GM18526 (cell line): ENCODE results near the gene SRC.

Experiments used
- POLR2A ChIP-seq: IDR thresholded peaks from 3 replicates; pipeline ENCODE4 v1.6.1; 2011; ENCODE audit not compliant: insufficient read length; ENCODE audit errors: extremely low read depth

SRC gene

DNA sequence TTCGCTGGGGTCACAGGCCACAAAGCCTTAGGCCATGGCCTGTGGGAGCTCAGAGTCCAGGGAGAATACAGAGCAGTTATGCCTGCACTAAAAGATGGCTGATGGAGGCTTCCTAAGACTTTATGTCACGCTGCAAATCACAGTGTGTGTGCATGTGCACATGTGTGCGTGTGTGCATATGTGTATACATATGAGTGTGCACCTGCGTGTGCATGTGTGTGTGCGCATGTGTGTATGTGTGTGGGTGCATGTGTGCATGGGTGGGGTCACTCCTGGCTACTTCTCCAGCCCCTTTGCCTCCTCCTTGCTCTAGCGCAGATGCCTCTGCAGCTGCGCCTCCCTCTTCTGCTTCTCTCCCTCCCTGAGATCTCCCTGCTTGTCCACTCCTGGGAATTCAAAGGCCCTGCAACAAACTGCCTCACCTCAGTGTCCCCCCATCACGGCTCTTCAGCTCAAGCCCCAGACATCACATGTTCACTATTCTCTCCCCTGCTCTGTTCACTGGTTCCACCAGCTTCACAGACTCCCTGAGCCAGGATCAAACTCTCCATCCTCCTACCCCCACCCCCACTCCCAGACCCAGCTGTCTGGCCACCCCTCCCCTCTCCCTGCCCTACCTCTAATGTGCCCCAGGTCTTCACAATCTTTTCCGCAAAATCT is 90.7 kb downstream of the SRC start:
- no peak for TF ChIP-seq POLR2A

DNA sequence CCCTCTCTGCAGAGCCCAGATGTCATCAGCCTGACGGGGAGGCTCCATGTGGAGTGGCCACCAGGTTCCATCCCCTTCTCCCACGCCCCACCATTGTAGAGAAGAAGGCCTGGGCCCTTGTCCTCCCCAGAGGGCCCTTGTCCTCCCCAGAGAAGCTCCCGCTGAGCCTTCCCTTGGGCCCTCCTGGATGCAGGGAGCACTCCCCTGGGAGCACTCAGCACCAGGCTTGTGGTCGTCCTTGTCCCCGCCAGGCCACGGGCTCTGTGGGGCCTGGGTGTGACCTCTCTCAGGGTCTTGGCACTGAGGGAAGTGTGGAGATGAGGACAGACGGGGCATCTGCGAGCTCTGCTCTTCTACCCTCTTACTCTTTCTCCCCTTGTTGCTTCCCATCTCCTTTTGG is 91.7 kb downstream of the SRC start:
- no peak for TF ChIP-seq POLR2A

DNA sequence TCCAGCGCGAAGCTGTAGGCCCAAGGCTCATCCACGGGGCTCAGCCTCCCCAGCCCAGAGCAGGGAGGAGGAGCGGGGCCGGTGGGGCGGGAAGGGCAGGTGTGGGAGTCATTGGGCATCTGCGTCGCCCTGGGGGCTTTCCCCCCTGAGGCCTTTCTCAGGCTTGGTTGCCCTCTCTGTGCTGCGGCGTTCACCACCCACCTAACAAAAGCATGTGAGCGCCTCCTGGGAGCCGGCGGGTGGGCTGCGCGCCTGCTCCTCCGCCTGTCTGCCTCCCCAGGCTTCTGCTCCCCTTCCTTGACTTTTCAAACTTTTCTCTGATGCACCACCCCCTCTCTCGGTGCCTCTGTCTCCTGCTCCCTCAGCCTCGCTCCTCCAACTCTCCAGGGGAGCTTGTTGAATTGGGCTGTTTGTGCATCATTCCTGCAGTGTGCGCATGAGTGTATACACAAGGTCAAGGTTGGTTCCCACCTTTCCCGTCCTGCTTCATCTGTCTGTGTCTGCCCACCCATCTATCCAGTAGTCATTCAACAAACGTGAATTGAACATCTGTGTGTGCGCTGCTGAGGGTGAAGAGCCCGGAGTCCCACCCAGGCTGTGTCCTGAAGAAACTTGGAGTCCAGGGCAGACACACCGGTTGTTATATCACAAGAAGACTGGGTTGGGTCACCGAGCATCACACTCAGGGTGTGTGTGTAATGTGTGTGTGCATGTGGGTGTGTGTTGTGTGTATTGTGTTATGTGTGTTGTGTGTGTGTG is 92.7 kb downstream of the SRC start:
- TF ChIP-seq POLR2A: no peak

DNA sequence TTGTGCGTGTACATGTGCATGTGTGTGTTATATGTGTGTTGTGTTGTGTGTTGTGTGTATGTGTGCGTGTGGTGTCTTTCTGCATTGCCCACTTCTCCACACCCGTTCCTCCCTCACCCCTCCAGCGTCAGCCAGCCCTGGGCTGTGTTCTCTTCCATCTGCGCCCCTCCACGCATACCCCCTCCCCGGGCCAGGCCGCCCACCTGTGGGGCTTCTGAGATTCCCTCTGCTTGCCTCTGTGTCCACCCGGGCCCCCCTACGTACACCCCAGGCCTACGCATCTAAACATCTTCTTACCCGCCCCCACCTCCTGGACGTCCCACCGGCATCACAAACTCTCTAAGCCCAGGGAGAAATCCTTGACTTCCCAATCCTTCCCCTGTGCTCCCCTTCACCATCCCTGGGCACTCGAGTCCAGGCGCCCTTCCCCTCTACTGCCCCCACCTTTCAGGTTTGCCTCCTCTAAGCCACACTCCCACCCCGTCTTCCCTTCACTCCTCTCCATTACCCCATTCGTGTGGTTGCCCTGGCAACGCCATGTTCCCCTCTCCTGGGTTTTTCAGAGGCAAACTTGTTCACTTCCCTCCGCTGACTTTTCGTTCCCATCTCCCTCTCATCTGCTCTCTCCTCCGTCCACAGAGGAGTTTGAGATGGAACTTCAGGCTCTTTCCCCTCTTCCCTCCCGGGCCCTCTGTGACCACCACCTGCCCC is 93.4 kb downstream of the SRC start:
- TF ChIP-seq POLR2A: no peak

DNA sequence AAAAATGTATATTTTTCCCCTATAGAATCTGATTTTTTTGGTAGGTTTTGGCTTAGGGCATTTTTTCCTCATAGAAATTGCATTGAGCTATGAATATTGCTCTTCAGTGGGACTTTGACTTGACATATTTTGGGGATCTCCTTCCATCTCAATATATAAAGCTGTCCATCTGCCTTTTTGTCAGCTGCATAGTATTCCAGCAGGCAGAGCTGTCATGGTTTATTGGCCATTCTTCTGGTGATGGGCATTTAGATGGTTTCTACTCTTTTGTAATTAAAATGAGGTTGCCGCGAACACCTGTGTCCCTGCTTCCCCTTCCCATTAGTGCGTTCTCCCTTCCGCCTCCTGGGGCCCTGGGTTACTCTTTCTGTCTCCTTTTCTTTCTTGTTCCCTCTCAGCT is 95.1 kb downstream of the SRC start:
- no peak for TF ChIP-seq POLR2A

DNA sequence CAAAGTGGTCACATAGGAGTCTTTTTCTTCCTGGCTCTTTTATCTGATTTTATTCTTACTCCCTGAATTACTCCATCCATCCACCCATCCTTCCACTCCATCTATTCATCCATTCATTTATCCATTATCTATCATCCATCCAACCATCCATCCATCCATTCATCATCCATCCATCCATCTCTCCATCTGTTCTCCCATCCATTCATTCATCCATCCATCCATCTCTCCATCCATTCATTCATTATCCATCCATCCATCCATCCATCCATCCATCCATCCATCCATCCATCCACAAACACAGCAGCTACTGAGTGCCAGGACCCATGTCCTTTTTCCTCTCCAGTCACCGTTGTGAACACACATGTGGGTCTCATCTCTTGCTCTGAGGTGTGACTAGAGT is 96.6 kb downstream of the SRC start:
- no peak for TF ChIP-seq POLR2A

DNA sequence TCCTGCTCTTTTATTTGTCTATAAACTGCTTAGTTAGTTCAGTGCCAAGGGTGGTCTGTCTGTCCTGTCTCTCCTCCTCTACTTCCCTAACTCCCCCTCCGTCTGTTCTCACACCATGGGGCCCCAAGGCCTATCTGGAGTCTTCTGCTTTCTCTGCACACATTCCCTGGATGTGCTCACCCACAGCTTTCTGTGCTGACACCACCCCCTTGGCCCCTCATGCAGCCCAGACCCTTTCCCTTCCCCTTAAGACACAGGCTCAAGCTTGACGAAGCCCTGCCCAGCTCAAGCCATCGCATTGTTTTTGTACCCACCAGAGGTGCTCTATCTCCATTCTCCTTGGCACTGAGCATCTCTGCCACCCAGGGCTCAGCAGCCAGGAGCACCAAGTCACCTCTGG is 97.0 kb downstream of the SRC start:
- TF ChIP-seq POLR2A: no peak

DNA sequence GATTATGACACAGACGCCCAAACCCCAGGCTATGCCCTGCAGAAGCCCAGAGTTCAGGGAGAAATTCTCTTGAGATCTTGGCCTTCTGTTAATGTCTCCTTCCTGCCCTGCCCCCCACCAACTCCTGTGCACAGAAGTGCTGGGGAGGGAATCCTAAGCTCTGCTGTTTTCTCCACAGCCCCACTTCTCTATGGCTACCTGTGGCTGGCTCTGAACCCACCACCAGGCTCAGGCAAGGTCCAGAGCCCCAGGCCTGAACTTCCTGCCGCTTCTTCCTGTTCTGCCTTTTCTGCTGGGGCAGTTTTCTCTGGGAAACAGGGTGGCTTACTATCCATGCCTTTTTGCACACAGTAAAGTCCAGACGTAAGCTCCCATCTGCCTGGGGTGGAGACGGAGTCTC is 97.7 kb downstream of the SRC start:
- TF ChIP-seq POLR2A: no peak

DNA sequence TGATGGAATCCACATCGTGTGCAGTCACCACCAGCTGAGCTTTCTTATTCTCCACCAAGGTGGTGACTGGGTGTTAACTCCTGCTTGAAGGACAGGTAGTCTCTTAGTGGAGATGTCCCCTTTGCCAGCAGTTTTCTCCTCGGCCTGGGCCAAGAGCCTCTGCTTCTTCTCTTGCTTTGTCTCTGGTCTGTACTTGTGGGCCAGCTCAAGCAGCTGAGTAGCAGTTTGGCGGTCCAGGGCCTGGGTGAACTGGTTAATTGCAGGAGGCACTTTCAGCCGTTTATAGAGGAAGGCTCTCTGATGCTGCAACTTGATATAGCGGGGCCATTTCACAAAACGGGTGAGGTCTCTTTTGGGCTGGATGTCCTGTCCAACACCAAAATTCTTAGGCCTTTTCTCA is 99.1 kb downstream of the SRC start:
- TF ChIP-seq POLR2A: no peak

DNA sequence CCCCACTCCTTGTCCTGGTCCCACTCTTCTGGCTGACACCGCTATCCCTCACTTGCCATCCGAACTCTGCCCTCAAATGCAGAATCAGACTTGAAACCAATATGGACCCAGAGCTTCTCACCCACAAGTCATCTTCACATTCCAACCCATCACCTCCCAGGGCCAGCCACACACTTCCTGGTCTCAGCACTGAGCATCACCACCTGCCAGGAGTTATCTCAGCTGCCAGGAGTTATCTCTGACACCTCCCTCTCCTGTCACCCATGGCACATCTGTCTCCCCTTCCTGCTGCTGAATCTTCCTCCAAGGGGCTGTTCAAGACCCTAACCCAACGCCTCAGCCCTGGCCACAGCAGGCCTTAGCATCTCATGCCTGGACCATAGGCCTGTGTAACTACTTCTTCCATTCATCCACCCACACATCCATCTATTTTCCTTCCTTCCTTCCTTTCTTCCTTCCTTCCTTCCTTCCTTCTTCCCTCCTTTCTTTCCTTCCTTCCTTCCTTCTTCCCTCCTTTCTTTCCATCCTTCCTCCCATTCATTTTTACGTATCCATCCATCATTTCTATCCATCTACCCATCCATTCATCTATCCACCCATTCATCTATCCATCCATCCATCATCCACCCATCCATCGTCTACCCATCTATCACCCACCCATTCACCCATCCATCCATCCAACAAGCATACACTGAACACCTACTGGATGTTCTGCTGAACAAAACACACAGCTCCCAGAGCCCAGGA is 100.5 kb downstream of the SRC start:
- TF ChIP-seq POLR2A: no peak

DNA sequence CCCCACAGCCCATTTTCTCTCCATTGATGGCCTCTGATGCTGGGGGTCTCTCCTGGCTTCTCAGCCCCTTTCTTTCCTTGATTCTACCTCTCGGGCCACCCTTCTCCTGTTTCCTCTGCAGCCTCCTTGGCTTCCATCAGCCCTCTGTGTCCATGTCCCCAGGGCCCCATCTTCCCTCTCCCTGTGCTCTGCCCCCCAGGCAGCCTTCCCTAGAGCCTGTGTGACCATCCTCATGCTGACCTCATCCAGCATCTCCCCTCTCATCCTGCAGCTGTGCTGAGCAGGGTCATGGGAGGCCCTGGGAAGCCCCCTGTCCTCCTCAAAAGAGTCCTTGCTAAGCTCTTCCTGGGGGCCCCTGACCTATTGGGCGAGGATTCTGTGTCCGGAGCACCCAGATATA is 101.7 kb downstream of the SRC start:
- no peak for TF ChIP-seq POLR2A

DNA sequence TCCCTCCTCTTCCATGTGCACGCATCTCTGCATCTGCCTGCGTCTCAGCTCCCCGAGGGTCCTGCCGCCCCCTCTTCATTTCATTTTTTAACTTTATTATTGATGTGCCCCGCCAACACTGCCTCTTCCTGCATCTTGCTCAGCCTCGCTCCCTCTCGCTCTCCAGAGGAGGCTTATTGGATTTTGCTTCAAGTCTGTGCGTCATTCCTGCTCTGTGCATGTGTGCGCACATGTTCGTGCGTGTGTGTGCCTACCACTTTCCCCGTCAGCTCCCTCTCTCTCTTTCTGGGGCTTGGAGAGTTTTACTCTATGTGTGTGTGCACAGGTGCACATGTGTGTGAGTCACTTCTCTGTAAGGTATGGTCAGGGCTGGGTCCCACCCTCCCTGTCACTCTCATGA is 103.3 kb downstream of the SRC start:
- no peak for TF ChIP-seq POLR2A

DNA sequence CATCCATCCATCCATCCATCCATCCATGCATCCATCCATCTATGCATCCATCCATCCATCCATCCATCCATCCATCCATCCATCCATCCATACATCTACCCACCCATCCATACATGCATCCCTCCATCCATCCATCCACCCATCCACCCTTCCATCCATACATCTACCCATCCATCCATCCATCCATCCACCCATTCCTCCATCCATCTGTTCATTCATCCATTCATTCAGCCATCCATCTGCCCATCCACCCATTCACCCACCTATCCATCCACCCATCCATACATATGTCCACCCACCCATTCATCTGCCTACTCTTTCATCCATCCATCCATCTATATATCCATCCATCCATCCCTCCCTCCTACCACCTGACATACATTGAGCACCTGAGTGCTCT is 104.4 kb downstream of the SRC start:
- no peak for TF ChIP-seq POLR2A

DNA sequence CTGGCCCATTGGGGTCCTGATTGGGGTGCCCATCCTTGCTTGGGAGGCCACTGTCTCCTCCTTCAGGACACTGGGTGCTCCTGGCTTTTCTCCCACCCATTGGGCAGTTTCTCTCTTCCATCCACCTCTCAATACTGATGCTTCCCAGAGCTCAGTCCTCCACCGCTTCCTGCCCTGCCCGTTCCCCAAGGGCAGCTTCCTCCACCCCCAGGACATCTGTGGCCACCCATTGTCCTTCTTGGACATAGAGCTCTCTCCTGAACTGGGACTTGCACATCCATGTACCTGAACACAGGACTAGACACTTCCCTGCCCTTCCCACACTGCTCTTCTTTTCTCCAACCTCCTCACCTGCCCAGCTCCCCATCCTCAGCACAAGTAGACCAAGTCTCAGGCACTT is 105.7 kb downstream of the SRC start:
- TF ChIP-seq POLR2A: no peak

DNA sequence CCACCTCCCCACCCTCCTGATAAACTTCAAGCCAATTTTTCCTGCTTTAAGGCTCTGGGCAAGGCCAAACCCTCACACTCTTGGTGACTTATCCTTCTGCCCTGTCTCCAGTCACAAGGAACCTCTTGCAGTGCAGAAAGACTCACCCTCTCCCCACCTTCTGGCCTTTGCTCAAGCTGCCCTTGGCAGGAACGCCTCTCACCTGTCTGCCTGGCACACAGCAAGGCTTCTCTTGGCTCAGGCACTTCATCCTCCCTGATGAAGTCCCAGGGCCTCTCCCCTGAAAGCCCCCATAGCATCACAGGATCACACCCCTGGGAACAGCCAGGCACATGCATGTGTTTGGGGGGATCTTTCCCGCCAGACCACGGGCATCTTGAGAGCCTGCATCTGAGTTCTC is 106.3 kb downstream of the SRC start:
- no peak for TF ChIP-seq POLR2A

DNA sequence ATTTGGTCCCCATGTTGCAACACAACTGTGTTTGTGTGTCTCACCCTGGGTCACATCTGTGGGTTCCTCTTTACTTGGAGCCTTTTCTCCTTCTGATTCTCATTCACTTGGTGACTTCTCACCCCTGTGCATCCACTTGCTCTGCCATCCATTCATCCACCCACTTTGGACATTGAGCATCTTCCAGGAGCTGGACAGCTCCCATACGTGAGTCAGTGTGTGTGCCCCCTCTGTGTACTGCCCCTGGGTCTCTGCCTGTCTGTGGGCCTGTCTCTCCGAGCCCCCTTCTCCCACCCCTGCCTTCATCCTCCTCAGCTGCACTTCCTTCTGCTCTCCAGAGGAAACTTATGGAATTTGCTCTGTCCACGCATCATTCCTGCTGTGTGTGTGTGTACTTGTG is 107.3 kb downstream of the SRC start:
- no peak for TF ChIP-seq POLR2A
